Stromal cell of bone marrow (primary cell): ENCODE data around the gene L2HGDH.
"Not testable (repeated sequence)": the region's sequence is repeated elsewhere in the genome, so short reads cannot be mapped to it uniquely, and the experiment has no call there.

Experiments
- DNase-seq: peaks from one replicate; pipeline ENCODE4 v3.0.0-alpha.2; 2012; ENCODE audit warnings: low read depth

The L2HGDH gene

DNA sequence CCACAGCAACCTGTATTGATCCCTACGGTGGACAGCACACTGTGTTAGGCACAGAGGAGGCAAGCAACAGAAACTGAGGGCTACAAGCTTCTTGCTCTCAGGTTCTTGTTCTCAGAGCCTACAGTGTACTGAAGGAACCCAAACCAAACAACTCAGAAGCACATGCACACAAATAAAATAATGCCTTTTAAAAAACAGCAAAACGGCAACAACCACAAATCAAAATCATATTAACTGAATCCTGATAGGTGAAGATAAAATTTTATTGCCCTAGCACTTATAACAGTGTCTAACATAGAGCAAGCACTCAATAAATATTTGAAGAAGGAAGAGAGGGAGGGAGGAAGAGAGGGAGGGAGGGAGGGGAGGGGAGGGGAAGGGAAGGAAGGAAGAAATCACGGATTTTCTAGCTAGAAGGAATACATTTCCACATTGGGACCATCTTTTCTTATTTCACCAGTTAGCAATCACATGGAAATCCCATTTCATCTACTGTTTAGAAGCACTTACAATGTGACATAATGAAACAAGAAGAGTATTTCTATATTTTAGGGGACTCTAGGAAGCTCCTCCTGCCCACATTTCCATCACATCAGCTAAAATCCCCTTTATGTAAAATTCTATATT lies 27.3 kb upstream of the L2HGDH start:
- no peak for DNase-seq

DNA sequence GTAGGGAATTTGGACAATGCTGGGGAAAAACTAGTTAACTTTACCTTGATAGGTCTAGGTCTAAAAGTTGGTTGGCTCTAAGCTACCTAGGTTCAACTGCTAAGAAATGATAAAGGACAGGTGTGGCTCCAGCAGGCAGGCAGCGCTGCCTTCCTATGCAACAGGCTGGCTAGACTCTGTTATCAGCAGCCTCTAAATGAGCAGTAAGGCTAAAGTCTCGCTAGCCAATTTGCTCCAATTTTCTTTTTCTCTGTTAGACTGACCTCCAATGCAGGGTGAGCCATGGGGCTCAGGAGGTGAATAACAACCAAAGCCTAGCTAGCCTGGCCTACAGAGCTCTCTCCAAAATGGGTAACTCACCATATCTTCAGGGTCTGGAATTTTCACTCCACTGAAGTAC lies 26.6 kb upstream of the L2HGDH start:
- DNase-seq = no peak

DNA sequence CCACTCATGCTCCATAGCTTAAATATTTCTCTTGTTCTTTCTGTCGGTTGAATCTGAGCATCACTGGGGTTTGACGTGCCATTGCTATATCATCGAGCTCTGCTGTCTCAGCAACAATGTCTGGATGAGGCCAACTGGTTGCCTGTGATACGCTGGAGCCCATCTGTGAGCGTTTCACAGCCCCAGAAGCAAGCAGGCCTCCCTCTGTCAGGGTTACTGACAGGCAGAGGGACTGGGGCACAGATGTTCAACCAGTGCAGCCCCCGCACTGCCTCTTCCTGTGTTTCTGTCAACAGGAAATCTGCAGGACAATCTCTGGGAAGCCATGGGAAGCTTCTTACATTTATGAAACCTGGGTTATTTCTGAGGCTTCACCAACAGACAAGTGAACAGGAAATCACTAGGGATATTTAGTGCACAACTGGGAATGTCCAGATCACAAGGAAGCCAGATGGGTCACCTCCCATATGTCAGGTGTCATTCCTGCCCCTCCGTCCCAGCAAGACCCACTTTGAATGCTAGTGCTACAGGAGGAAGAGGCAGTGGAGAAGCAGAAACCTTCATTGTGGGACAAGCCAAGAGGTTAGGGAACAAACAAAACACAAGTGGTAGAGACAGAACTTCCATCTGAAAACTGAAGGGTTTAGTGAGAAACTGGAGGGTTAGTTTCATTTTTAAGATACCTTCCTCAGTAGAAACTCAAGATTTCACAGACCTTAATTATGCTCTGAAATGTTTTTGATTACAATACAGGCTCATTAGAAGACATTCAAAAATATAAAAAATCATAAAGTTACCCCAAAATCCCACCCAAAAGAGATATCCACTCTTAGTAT lies 24.2 kb upstream of the L2HGDH start:
- no peak for DNase-seq

DNA sequence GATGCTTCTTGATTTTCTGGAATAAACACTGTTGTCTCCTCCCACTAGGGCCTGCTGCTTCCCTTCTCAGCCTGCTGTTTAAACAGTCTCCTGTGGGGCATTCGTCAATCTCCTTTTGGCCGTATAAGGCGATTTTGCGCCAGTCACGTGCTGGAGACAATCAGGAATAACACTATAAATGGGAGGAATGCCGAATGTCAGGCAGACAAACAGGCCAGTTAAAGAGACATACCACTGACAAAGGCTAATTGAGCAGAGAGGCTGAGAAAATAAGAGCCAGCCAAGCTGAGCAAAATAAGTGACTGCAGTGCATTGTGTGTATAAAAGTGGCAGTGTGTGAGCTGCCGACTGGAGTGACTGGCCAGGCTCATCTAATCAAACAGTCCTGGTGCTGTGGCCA lies 23.4 kb upstream of the L2HGDH start:
- peak; percentile 58 for DNase-seq

DNA sequence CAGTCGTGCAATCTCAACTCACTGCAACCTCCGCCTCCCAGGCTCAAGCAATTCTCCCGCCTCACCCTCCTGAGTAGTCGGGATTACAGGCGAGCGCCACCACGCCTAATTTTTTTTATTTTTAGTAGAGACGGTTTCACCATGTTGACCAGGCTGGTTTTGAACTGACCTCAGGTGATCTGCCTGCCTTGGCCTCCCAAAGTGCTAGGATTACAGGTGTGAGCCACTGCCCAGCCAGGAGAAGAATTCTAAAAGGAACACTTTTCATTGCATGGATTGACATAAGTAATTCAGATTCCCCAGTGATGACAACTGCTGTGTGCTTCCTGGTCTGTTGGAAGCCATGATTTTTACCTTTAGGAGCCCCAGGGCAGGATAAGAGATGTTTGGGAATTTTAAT lies 22.2 kb upstream of the L2HGDH start:
- DNase-seq = no peak

DNA sequence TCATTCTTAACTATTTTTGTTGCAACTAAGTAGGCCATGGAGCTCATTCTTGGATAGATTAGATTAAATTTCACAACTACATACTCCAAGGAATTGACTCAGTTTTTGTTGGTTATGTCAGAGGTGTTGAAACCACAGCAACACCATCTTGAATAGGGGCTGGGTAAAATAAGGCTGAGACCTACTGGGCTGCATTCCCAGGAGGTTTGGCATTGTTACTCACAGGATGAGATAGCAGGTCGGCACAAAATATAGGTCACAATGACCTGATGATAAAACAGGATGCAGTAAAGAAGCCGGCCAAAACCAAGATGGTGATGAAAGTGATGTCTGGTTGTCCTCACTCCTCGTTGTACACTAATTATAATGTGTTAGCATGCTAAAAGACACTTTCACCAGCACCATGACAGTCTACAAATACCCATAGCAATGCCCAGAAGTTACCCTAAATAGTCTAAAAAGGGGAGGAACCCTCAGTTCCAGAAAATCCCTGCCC lies 21.0 kb upstream of the L2HGDH start:
- DNase-seq = peak; percentile 62

DNA sequence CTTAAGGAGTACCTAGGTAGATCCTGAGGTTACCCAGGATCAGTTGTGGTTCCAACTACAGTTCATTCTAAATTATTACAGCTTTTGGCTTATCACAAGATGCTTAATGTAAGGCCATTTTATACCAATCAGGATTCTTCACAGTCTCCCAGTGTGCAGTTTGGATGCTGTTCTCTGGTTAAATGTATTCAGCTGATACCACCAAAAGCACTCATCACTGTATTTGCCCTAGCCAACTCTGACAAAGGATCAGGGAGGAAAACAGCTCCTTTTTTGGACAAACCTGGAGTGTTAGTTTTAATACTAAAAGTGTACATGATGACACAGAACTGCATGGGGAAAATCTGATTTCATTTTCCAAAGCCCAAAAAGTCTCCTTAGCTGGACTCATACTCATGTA lies 19.6 kb upstream of the L2HGDH start:
- DNase-seq = no peak

DNA sequence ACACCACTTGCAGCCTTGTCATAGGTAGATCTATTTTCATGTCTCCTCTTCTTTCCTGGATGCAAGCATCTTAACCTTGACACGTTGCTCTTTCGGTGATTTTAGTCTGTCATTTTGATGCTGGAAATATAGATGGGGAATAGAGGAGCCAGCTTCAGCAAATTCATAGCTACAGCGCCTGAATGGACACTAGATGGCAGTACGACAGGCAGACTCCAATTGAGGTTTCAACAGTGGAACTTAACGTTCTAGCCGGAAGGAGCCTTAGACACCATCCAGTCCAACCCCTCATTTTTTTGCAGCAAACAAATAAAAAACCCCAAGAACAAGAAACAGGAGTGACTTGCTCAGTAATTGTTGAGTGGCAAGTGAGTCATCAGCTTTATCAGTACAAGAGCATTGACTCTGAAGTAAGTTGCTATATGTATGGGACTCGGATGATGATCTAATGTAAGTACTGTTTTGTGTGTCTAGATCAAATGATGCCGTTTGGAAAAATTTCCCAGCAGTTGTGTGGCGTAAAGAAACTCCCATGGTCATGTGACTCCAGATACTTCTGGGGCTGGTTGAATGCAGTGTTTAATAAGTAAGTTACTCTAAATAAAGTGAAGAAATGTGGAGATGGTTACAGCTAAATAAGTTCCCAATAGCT lies 9.1 kb upstream of the L2HGDH start:
- DNase-seq = peak; percentile 80

DNA sequence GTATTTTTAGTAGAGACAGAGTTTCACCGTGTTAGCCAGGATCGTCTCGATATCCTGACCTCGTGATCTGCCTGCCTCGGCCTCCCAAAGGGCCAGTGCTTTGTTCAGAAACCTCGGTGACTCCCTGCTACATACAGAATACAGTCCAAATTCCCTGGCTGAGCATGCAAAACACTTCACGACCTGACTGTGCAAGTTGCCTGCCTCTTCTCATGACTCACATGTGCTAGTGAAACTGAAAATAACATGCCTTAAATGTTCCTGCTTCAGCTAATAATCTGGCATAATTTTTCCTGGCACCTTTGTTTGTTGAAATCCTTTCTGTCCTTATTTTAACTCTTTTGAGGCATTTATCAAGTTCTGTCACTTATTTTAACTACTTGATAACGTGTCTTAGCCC lies 8.3 kb upstream of the L2HGDH start:
- peak; percentile 52 for DNase-seq

DNA sequence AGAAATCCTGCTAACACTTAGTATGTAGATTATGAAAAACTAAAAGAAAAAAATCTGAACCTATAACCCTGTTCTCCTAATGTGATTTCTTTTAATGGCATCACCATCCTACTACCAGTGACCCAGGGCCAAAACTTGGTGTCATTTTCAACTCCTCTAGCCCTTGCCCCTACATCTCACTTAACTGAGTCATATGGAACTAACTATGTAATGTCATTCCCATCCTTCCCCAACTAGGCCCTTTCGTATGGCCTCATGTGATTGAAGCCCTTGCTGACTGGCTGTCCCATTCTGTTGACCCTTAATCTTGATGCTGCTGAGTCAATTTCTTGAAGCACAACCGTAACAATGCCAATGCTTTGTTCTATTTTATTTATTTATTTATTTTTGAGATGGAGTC lies 7.7 kb upstream of the L2HGDH start:
- DNase-seq = no peak

DNA sequence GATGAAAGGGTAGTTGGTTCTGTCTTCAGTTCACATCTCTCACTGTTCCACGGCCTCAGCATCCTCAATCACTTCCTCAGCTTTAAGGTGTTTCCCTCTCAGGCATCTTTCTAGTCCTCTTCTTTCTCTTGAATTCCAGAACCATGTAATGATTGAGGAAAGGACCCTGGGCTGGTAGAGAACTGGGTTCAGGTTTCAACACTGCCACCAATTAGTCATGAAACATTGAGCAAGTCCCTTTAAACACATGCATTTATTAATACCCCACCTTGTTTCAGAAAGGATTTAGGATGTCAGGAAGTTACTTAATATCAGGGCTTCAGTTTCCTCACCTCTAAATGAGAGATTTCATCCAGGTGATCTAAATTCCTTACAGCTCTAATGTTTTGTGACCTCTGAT lies 7.3 kb upstream of the L2HGDH start:
- DNase-seq = no peak

DNA sequence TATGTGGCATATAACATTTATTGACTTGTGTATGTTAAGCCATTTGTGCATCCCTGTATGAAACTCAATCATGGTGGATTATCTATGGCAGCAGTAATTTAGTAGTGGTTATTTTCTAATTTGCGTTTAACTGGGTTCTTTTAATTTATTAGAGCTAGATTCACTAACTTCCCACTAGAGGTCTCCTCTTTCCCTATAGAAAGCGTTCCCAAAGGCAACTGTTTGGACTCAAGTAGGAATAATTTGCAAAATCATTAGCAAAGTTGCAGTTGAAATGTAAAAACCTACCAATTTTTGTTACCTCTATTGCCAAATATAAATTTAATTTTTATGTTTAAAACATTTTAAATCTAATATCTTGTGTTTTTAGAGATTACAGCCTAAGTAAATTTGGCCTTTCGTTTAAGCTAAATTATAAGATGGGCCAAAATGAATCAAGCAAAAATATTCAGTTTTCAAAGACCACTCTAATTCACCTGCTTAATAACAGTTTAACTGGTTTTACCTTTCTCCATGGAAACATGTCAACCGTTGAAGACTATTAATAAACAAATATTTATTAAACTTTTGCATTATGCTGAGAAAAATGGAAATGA lies 6.1 kb upstream of the L2HGDH start:
- DNase-seq = no peak

DNA sequence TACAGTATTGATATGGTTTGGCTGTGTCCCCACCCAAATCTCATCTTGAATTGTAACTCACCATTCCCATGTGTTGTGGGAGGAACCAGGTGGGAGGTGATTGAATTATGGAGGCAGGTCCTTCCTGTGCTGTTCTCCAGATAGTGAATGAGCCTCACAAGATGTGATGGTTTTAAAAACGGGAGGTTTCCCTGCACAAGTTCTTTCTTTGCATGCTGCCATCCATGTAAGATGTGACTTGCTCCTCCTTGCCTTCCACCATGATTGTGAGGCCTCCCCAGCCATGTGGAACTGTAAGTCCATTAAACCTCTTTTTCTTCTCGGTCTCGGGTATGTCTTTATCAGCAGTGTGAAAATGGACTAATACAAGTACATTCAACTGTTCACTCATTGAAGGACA lies 2.1 kb upstream of the L2HGDH start:
- not testable (repeated sequence) for DNase-seq

DNA sequence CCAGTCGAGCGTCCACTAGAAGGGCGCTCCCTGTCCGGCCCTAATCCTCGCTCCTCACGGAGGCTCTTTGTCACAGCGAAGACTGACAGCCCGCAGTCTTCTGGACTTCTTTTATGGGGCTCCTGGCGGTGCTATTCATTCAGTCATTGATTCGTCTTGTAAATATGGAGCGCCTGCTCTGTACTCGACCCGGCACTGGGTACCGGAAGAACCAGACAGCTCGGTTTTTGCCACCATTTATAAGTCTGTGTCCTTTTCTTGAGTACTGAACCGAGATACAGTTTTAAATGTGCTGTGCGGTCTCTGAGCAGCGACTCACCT lies 665 bp upstream of the L2HGDH start:
- peak; percentile 28 for DNase-seq

DNA sequence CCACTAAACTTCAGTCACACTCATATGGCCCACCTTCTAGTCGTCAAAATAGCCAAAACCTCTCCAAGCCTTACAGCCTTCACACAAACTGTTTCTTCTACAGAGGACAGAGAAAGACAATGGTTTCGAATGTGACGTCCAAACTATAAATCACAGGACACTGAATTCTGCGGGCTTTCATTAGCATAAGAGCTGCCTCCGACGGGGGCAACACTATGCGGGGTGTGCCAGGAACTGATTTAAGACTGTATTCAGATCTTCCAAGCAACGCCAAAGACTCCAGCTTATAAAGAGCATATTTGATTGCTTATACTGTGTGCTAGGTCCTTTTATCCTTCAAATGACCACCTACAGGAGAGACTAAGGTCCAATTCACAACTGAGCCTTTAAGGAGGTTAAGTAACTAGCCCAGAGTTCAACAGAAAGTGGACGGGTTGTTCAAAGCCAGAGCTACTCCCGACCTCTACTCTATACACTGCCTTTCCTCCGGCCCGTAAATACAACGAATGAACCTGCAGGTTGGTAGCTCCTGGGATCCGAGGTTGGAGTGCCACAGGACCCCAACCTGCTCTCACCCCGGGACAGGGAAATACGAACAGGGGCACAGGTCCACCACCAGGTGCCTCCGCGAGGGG lies 575 bp downstream of the L2HGDH start:
- DNase-seq = no peak

DNA sequence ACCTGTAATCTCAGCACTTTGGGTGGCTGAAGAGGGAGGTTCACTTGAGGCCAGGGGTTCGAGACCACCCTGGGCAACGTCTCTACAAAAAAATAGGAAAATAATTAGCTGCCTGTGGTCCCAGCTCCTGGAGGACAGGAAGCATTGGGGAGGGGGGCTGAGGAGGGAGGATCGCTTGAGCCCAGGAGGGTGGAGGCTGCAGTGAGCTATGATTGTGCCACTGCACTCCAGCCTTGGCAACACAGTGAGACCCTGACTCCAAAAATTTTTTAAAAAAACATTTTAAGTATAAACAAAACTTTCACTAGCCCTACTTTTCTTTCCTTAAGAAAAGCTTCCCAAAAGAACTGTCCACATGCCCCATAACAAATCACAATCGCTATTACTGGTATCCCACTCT lies 1.6 kb downstream of the L2HGDH start:
- no peak for DNase-seq

DNA sequence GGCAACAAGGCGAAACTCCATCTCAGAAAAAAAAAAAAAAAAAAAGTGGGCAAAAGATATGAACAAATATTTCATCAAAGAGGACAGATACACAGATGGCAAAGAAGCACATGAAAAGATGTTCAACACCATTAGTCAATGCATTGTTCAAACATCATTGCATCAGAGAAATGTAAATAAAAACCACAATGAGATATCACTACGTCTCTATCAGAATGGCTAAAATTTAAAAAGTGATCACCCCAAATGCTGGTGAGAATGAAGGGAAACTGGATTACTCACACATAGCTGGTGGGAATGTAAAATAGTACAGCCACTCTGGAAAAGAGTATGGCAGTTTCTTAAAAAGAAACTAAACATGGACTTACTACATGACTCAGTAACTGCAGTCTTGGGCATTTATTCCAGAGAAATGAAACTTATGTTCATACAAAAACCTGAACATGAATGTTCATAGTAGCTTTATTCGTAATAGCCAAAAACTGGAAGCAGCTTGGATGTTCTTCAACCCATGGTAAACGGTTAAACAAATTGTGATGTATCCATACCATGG lies 3.6 kb downstream of the L2HGDH start:
- DNase-seq = no peak

DNA sequence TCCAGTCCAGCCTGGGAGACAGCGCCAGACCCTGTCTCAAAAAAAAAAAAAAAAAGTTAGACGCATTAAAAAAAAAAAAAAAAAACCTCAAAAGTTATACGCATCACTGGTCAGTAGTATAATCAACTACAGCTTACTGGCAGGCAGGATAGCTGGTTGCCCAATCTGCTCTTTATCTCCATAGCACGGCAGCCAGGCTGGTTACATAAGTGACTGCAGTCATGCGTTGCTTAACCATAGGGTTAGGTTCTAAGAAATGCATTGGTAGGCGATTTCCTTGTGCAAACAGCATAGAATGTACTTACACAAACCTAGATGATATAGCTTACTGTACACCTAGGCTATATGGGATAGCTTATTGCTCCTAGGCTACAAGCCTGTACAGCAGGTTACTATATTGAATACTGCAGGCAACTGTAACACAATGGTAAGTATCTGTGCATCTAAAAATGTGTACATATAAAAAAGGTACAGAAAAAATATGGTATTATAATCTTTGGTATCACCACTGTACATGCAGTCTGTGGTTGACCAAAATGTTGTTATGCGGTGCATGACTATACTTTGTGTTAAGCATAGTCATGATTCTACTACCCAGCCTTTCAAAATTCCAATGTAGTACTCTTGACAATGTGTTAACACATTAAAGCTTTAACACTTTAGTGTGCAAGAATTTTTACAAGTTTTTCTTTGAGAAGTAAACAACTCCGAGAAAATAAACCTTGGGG lies 8.1 kb downstream of the L2HGDH start:
- DNase-seq = no peak

DNA sequence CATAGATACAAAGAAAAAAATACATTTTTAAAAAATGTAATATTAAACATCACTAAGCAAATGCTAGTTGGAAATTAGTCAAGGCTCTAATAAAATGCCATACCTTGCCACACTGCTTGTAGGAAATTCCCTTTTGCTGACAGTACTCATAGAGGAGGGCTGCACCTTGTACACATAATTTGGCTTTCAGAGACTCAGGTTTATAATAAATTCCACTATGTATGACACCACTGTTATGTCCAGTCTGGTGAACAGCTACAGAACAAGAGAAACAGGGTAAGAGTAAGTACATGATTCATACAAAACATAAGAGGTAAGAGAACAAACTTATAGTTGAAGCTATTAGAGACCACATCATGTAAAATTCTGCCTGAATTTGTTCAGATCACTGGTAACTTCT lies 10.1 kb downstream of the L2HGDH start:
- DNase-seq = no peak

DNA sequence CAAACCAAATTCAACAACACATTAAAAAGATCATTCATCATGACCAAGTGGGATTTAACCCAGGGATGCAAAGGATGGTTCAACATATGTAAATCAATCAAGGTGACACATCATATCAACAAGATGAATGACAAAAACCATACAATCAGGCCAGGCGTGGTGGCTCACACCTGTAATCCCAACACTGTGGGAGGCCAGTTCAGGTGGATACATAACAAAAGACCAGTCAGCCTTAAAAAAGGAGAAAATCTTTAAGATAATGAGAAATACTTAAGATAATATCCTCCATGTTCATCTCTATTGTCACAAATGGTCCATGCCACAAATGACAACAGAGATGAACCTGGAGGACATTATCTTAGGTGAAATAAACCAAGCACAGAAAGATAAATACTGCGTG lies 12.4 kb downstream of the L2HGDH start:
- no peak for DNase-seq

DNA sequence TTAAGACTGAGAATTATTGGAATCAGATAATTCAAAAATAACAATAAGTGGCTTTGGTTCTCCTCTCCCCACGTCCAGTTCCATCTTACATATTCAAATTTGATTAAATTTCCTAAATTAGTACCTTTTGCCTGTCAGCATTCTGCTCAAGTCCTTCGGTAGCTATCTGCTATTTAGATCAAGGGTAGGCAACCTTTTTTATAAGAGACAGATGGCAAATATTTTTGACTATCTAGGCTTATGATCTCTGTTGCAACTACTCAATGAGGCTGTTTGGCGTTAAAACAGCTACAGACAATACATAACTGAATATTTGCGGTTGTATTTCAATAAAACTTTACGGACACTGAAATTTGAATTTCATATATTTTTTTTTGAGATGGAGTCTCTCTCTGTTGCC lies 21.7 kb downstream of the L2HGDH start:
- no peak for DNase-seq
